Nephron (organoid): ENCODE data around the gene ADCY5.

Experiments used
- H3K27ac Mint-ChIP-seq, 3 experiments: 2 replicates each; pipeline ENCODE4 v1.8.0; 2020; ENCODE audit warnings: mixed read lengths in 3 of 3, mild to moderate bottlenecking in 2 of 3, moderate library complexity in 1 of 3
- H3K27me3 Mint-ChIP-seq: 2 replicates; pipeline ENCODE4 v1.8.0; 2021; ENCODE audit warnings: low read depth, mild to moderate bottlenecking, moderate library complexity, mixed read lengths
- H3K36me3 Mint-ChIP-seq: 2 replicates; pipeline ENCODE4 v1.8.0; 2020; ENCODE audit warnings: low read depth, mixed read lengths
- H3K4me1 Mint-ChIP-seq: 2 replicates; pipeline ENCODE4 v1.8.0; 2020; ENCODE audit warnings: mixed read lengths
- H3K4me3 Mint-ChIP-seq, 3 experiments: 2 replicates each; pipeline ENCODE4 v1.8.0; 2020; ENCODE audit warnings: mild to moderate bottlenecking in 3 of 3, mixed read lengths in 3 of 3, moderate library complexity in 2 of 3
- H3K9me3 Mint-ChIP-seq: 2 replicates; pipeline ENCODE4 v1.8.0; 2020; ENCODE audit warnings: mixed read lengths
- TF ChIP-seq, protein P1 (sequence below), 3 experiments: fragments of 200-600 bp; sonication (generic); IDR thresholded peaks; one replicate each; pipeline ENCODE4 v1.5.0; 2021; ENCODE audit warnings: antibody characterized with exemption in 3 of 3; ENCODE audit not compliant: unreplicated experiment in 3 of 3

The ADCY5 gene

DNA sequence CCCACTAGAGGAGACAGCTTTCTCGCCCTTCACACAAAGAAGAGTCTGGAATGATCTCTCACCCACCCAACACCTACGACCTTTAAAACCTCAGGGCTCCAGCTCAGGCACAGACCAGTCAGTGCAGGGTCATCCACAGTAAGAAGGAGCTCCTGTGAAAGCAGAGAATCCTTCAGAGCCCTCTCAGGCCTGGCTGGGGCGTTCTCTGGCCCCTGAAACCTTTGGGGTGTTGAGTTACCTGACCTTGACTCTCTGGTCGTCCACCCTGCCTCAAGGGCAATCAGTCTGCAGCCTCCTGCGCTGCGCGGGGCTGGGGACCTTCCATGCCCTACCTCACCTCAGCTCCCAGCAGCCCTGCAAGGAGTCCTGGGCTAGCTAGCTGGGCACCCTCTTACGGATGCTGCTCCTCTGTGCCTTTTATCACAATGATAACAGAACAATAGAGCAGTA is 106.2 kb downstream of the ADCY5 start:
- no peak overlapping the region for H3K27ac Mint-ChIP-seq
- peaks cover 9% of the 10 kb centered on the region for H3K27me3 Mint-ChIP-seq
- no peaks in the 10 kb centered on the region for H3K9me3 Mint-ChIP-seq
- no peaks in the 10 kb centered on the region for H3K36me3 Mint-ChIP-seq
- peaks cover 17% of the 10 kb centered on the region for H3K4me1 Mint-ChIP-seq
- H3K4me3 Mint-ChIP-seq: no peak overlapping the region
- TF ChIP-seq, protein P1, sequence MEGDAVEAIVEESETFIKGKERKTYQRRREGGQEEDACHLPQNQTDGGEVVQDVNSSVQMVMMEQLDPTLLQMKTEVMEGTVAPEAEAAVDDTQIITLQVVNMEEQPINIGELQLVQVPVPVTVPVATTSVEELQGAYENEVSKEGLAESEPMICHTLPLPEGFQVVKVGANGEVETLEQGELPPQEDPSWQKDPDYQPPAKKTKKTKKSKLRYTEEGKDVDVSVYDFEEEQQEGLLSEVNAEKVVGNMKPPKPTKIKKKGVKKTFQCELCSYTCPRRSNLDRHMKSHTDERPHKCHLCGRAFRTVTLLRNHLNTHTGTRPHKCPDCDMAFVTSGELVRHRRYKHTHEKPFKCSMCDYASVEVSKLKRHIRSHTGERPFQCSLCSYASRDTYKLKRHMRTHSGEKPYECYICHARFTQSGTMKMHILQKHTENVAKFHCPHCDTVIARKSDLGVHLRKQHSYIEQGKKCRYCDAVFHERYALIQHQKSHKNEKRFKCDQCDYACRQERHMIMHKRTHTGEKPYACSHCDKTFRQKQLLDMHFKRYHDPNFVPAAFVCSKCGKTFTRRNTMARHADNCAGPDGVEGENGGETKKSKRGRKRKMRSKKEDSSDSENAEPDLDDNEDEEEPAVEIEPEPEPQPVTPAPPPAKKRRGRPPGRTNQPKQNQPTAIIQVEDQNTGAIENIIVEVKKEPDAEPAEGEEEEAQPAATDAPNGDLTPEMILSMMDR (IDR thresholded peaks at IDR 0.05; ENCODE audit: unreplicated experiment in 3 of 3): no peak

DNA sequence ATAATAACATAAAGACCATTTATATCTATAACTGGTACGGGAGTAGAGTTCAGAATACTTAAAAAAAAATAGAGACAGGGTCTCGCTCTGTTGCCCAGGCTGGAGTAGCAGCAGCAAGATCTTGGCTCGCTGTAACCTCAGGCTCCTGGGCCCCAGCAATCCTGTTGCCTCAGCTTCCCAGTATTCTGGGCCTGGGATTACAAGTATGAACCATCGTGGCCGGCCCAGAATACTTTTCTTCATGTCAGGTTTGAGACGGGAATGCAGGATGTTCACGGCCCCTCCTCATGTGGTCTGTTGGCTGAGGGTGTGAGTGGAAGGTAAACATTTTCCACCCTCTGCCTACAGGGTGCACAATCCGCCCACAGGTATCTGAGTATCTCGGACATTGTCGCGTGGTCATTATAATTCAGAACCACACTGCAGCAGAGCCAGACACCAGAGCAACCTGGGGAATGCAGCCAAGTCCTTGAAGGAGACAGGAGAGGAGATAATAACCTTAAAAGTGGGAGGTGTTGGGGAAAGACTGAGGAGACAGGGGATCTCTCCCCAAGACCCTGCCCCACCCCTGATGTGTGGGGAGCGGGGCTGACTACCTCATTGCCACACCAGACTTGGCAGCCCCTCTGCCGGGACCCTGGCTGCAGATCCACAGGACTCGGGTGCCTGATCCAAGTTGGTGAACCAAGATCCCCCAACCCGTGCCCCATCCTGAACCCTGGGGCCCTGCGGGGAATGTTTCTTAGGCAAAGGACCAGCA is 106.8 kb downstream of the ADCY5 start:
- H3K36me3 Mint-ChIP-seq: no peaks in the 10 kb centered on the region
- H3K9me3 Mint-ChIP-seq: no peaks in the 10 kb centered on the region
- no peak overlapping the region for H3K4me3 Mint-ChIP-seq
- H3K27ac Mint-ChIP-seq: no peak overlapping the region
- peaks cover 17% of the 10 kb centered on the region for H3K4me1 Mint-ChIP-seq
- H3K27me3 Mint-ChIP-seq: peaks cover 8% of the 10 kb centered on the region
- TF ChIP-seq, protein P1 (IDR thresholded peaks at IDR 0.05; ENCODE audit: unreplicated experiment in 3 of 3): no peak

DNA sequence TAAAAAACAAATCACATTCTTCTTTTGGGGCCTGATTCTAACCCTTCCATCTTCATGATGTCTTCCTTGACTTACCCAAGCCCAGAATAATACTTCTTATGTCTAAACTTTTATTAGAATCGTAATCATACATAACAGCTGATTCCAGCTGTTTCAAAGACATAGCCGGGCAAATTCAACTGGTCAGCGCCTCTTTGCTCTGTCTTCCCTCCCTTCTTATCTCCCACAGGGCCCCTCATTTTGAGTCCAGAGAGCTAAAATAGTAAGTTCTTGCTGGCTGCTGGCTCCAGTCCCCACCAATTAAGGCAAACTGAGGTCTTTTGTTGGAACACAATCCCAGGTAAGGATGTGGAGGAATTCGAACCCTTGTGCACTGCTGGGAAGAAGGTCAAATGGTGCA is 108.6 kb downstream of the ADCY5 start:
- Mint-ChIP-seq H3K9me3 (no peaks in the 10 kb centered on the region), H3K36me3 (no peaks in the 10 kb centered on the region), H3K27me3 (peaks cover 8% of the 10 kb centered on the region), H3K4me3 (no peak overlapping the region), H3K4me1 (peaks cover 17% of the 10 kb centered on the region), H3K27ac (peak overlapping the region in 2 of 3 experiments; percentile 9 to 50)
- TF ChIP-seq, protein P1 (IDR thresholded peaks at IDR 0.05; ENCODE audit: unreplicated experiment in 3 of 3): no peak

DNA sequence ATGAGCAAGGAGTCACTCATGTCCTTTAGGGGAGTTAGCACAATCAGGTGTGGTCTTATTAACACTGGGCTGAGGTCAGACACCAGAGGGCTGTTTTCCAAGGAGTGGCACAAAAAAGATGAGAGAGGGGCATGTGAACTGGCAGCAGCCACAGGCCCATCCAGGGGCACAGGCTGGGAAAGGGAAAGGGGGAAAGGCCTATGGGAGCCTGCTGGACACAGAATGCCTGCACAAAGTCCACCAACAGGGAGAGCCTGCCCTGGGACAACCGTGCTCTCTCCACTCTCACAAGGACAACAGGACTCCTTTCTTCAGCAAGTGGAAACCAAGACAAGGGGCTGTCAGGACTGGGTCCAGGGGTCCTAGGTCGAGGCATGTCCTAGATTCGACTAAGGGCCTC is 109.6 kb downstream of the ADCY5 start:
- Mint-ChIP-seq H3K36me3 (no peaks in the 10 kb centered on the region), H3K4me1 (peaks cover 11% of the 10 kb centered on the region), H3K27me3 (peaks cover 8% of the 10 kb centered on the region), H3K9me3 (no peaks in the 10 kb centered on the region), H3K4me3 (no peak overlapping the region), H3K27ac (no peak overlapping the region)
- TF ChIP-seq, protein P1 (IDR thresholded peaks at IDR 0.05; ENCODE audit: unreplicated experiment in 3 of 3): no peak

DNA sequence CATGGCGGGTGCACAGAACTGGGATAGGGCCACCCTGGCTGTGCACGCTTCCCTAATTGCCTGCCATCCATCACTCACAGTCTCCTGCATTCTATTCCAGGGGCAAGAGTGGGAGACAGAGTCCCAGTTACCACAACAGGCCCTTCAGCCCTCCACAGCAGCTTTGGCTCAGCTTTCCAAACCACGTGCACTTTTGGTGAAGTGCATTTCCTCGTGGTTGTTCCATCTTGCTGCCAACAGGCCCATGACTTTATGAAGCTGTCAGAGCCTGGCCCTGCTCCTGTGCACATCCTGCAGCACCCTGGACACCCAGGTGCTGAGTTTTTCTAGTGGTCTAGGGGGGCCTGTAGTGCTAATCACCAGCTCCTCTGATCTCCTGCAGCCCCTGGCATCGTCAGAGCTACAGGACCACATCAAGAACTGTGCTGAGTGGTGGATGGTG is 110.2 kb downstream of the ADCY5 start:
- Mint-ChIP-seq H3K36me3 (no peaks in the 10 kb centered on the region), H3K27me3 (peaks cover 11% of the 10 kb centered on the region), H3K27ac (no peak overlapping the region), H3K9me3 (no peaks in the 10 kb centered on the region), H3K4me3 (no peak overlapping the region), H3K4me1 (peaks cover 7% of the 10 kb centered on the region)
- TF ChIP-seq, protein P1 (IDR thresholded peaks at IDR 0.05; ENCODE audit: unreplicated experiment in 3 of 3): no peak
